Measurements from ENCODE around the gene JAZF1. TPM values are rescaled to one million over a fixed set of nuclear protein-coding genes. Genes with fewer than 3 reads are reported as not detected.

The JAZF1 gene
- polyA plus RNA-seq, 1 donor, result 11.4 TPM

GRCh38 chr7:28179120-28180030 is 1.2 kb downstream of the JAZF1 start:
- H3K36me3 ChIP-seq (ENCODE audit: control insufficient read depth, insufficient read depth, low read length), result no peaks in the 10 kb centered on the region
- H3K9me3 ChIP-seq (ENCODE audit: control insufficient read depth, low read depth, low read length), result no peaks in the 10 kb centered on the region
- no peak overlapping the region for H3K27ac ChIP-seq (ENCODE audit: low read length)
- H3K4me1 ChIP-seq (ENCODE audit: control insufficient read depth, insufficient read depth, low read length), result no peaks in the 10 kb centered on the region
- peak overlapping the region; percentile 37 for H3K4me3 ChIP-seq (ENCODE audit: low read length)
- WGBS (ENCODE audit: insufficient coverage, low lambda C conversion rate), result no CpG with 5 or more reads among the region's 96 CpGs
- DNase-seq, result peak in 1 of 2 donors; percentile 67
- peaks cover 20% of the 10 kb centered on the region for H3K27me3 ChIP-seq (ENCODE audit: control insufficient read depth, insufficient read depth, low read length)

DNA sequence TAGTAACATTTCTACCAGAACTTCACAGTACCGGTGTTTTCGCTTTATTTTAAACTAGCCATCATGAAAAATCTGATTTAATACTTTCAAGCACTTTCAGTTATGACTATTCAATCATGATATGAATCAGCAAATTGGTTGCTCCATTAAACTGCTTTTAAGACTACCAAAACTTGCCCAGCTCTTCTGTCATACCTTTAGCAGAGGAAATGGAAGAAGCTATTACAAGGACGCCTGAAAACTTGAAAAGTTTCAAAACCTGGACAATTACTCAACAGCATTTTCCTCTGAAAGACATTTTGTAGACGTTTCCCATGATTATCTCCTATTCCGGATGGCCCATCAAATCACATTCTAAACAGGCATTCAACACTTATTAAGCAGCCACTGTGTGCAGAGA is 2.0 kb downstream of the JAZF1 start:
- H3K9me3 ChIP-seq (ENCODE audit: control insufficient read depth, low read depth, low read length), result no peaks in the 10 kb centered on the region
- peaks cover 17% of the 10 kb centered on the region for H3K27me3 ChIP-seq (ENCODE audit: control insufficient read depth, insufficient read depth, low read length)
- H3K27ac ChIP-seq (ENCODE audit: low read length), result no peak overlapping the region
- 100% methylated on average over 2 of the region's 5 CpGs for WGBS (ENCODE audit: insufficient coverage, low lambda C conversion rate)
- DNase-seq, result no peak
- H3K4me1 ChIP-seq (ENCODE audit: control insufficient read depth, insufficient read depth, low read length), result no peaks in the 10 kb centered on the region
- H3K36me3 ChIP-seq (ENCODE audit: control insufficient read depth, insufficient read depth, low read length), result no peaks in the 10 kb centered on the region
- no peak overlapping the region for H3K4me3 ChIP-seq (ENCODE audit: low read length)

DNA sequence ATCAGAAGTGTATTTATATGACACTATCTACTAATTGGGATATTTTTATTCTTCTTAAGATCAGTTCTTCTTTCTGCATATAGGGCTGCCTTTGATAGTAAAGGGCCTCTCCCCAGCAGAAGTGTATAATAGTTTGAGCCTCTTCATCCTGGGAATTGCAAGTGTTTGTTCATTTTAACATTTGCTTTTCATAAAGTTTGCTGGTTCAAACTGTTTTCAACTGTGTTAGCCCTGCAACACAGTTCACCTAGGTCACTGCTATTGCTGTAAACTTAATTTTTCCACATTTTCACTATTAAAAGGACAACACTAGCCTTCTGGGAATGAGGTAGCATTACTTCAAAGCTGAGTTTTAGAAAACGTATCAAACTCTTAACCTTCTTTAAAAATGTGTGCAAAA is 2.8 kb downstream of the JAZF1 start:
- no peaks in the 10 kb centered on the region for H3K4me1 ChIP-seq (ENCODE audit: control insufficient read depth, insufficient read depth, low read length)

GRCh38 chr7:28176645-28177044 is 4.0 kb downstream of the JAZF1 start:
- Histone ChIP-seq H3K4me3 (ENCODE audit: low read length) (no peak overlapping the region), H3K4me1 (ENCODE audit: control insufficient read depth, insufficient read depth, low read length) (no peaks in the 10 kb centered on the region), H3K27ac (ENCODE audit: low read length) (no peak overlapping the region), H3K36me3 (ENCODE audit: control insufficient read depth, insufficient read depth, low read length) (no peaks in the 10 kb centered on the region), H3K27me3 (ENCODE audit: control insufficient read depth, insufficient read depth, low read length) (peaks cover 11% of the 10 kb centered on the region), H3K9me3 (ENCODE audit: control insufficient read depth, low read depth, low read length) (no peaks in the 10 kb centered on the region)
- no peak for DNase-seq
- WGBS (ENCODE audit: insufficient coverage, low lambda C conversion rate), result no CpG with 5 or more reads among the region's 2 CpGs

More for the DNA sequence above, 2.8 kb downstream of the JAZF1 start:
- Histone ChIP-seq H3K9me3 (ENCODE audit: control insufficient read depth, low read depth, low read length) (no peaks in the 10 kb centered on the region), H3K27me3 (ENCODE audit: control insufficient read depth, insufficient read depth, low read length) (peaks cover 14% of the 10 kb centered on the region), H3K36me3 (ENCODE audit: control insufficient read depth, insufficient read depth, low read length) (no peaks in the 10 kb centered on the region), H3K27ac (ENCODE audit: low read length) (no peak overlapping the region), H3K4me3 (ENCODE audit: low read length) (no peak overlapping the region)
- WGBS (ENCODE audit: insufficient coverage, low lambda C conversion rate), result 100% methylated on average over 1 of the region's 1 CpG
- DNase-seq, result no peak

GRCh38 chr7:28176174-28176573 is 4.4 kb downstream of the JAZF1 start:
- no peaks in the 10 kb centered on the region for H3K9me3 ChIP-seq (ENCODE audit: control insufficient read depth, low read depth, low read length)
- H3K36me3 ChIP-seq (ENCODE audit: control insufficient read depth, insufficient read depth, low read length), result no peaks in the 10 kb centered on the region
- no peak overlapping the region for H3K4me3 ChIP-seq (ENCODE audit: low read length)
- WGBS (ENCODE audit: insufficient coverage, low lambda C conversion rate), result 100% methylated on average over 1 of the region's 4 CpGs
- H3K27ac ChIP-seq (ENCODE audit: low read length), result no peak overlapping the region
- no peaks in the 10 kb centered on the region for H3K4me1 ChIP-seq (ENCODE audit: control insufficient read depth, insufficient read depth, low read length)
- H3K27me3 ChIP-seq (ENCODE audit: control insufficient read depth, insufficient read depth, low read length), result peaks cover 8% of the 10 kb centered on the region
- DNase-seq, result no peak

- peaks cover 4% of the 10 kb centered on the region for H3K27me3 ChIP-seq (ENCODE audit: control insufficient read depth, insufficient read depth, low read length)
- no peak overlapping the region for H3K4me3 ChIP-seq (ENCODE audit: low read length)
- no peaks in the 10 kb centered on the region for H3K4me1 ChIP-seq (ENCODE audit: control insufficient read depth, insufficient read depth, low read length)
- no peak for DNase-seq
- H3K36me3 ChIP-seq (ENCODE audit: control insufficient read depth, insufficient read depth, low read length), result no peaks in the 10 kb centered on the region
- WGBS (ENCODE audit: insufficient coverage, low lambda C conversion rate), result 100% methylated on average over 1 of the region's 8 CpGs
- no peaks in the 10 kb centered on the region for H3K9me3 ChIP-seq (ENCODE audit: control insufficient read depth, low read depth, low read length)
- H3K27ac ChIP-seq (ENCODE audit: low read length), result no peak overlapping the region
These were observed 5.5 kb downstream of the JAZF1 start for GRCh38 chr7:28174901-28175661.

DNA sequence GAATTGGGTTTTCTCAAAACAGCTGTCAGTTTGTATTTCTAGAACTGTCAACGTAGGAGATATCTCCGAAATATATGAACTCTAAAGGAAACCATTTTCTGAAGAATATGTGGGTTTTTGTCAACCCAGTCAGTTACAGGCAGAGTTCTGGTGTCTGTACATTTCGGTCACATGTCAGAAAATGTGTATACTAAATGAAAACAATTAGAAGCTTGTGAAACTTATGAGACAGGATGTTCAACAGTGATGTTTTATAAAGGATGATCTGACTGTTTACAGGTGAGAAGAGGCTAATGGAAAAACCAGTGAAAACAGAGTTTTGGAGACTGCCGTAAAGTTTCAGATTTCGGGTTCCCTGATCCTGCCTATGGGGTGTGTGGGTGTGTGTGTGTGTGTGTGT is 6.2 kb downstream of the JAZF1 start:
- Histone ChIP-seq H3K4me3 (ENCODE audit: low read length) (no peak overlapping the region), H3K9me3 (ENCODE audit: control insufficient read depth, low read depth, low read length) (no peaks in the 10 kb centered on the region), H3K4me1 (ENCODE audit: control insufficient read depth, insufficient read depth, low read length) (no peaks in the 10 kb centered on the region), H3K27ac (ENCODE audit: low read length) (no peak overlapping the region), H3K27me3 (ENCODE audit: control insufficient read depth, insufficient read depth, low read length) (peaks cover 4% of the 10 kb centered on the region), H3K36me3 (ENCODE audit: control insufficient read depth, insufficient read depth, low read length) (no peaks in the 10 kb centered on the region)
- 100% methylated on average over 1 of the region's 5 CpGs for WGBS (ENCODE audit: insufficient coverage, low lambda C conversion rate)
- no peak for DNase-seq

DNA sequence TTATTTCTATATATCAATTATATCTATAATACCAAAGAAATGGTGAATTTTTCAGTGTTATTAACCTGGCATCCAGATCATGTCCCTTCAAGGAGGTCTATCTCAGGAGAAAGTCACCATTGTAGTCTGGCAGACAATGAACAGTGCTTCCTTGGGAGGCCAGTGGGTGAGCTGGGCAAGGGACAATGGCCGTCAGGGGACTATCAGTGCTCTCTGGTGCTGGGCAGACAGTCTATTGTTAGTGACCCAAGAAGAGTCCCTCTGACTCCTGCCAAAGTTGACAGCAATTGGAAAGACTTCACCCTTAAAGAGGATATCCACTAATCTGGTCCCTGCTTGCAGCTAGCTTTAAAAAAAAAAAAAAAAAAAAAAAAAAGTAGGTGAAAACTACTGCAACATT is 7.1 kb downstream of the JAZF1 start:
- DNase-seq, result no peak
- Histone ChIP-seq H3K9me3 (ENCODE audit: control insufficient read depth, low read depth, low read length) (no peaks in the 10 kb centered on the region), H3K36me3 (ENCODE audit: control insufficient read depth, insufficient read depth, low read length) (no peaks in the 10 kb centered on the region), H3K27ac (ENCODE audit: low read length) (no peak overlapping the region), H3K27me3 (ENCODE audit: control insufficient read depth, insufficient read depth, low read length) (no peaks in the 10 kb centered on the region), H3K4me1 (ENCODE audit: control insufficient read depth, insufficient read depth, low read length) (no peaks in the 10 kb centered on the region), H3K4me3 (ENCODE audit: low read length) (no peak overlapping the region)
- no CpG with 5 or more reads among the region's 1 CpG for WGBS (ENCODE audit: insufficient coverage, low lambda C conversion rate)

- Histone ChIP-seq H3K9me3 (ENCODE audit: control insufficient read depth, low read depth, low read length) (no peaks in the 10 kb centered on the region), H3K27ac (ENCODE audit: low read length) (no peak overlapping the region), H3K4me1 (ENCODE audit: control insufficient read depth, insufficient read depth, low read length) (no peaks in the 10 kb centered on the region), H3K4me3 (ENCODE audit: low read length) (no peak overlapping the region), H3K36me3 (ENCODE audit: control insufficient read depth, insufficient read depth, low read length) (no peaks in the 10 kb centered on the region), H3K27me3 (ENCODE audit: control insufficient read depth, insufficient read depth, low read length) (no peaks in the 10 kb centered on the region)
- DNase-seq, result no peak
- no CpG with 5 or more reads among the region's 3 CpGs for WGBS (ENCODE audit: insufficient coverage, low lambda C conversion rate)
These were observed 7.6 kb downstream of the JAZF1 start for GRCh38 chr7:28172958-28173357.

DNA sequence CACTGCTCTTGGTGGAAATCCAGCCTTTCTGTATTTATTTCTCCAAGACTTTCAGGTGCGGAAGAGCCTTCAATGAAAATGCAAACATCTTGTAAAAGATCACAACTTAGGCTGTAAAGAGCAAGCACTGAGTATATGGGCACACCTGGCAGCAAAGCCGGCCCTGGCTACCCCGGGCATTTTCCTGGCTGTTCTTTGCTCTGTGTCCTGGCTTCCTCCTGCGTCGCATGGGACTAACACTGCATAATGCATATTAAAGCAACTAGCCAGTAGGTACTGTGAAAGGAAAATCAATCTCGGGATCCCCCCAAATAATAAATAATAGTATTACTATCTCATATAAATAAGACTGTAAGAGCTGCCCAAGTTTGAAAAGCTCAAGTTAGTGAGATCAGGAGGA is 9.9 kb downstream of the JAZF1 start:
- Histone ChIP-seq H3K27me3 (ENCODE audit: control insufficient read depth, insufficient read depth, low read length) (no peaks in the 10 kb centered on the region), H3K36me3 (ENCODE audit: control insufficient read depth, insufficient read depth, low read length) (no peaks in the 10 kb centered on the region), H3K9me3 (ENCODE audit: control insufficient read depth, low read depth, low read length) (no peaks in the 10 kb centered on the region), H3K27ac (ENCODE audit: low read length) (no peak overlapping the region), H3K4me3 (ENCODE audit: low read length) (no peak overlapping the region), H3K4me1 (ENCODE audit: control insufficient read depth, insufficient read depth, low read length) (no peaks in the 10 kb centered on the region)
- no peak for DNase-seq
- WGBS (ENCODE audit: insufficient coverage, low lambda C conversion rate), result 92% methylated on average over 2 of the region's 6 CpGs

Data from large intestine (tissue), 3 donors.